ENCODE measurements around the gene SLC4A5. TPM values are rescaled to one million over a fixed set of nuclear protein-coding genes. Genes with fewer than 3 reads are reported as not detected.

SLC4A5 gene
- total RNA-seq, 1 donor = 0.36 TPM

DNA sequence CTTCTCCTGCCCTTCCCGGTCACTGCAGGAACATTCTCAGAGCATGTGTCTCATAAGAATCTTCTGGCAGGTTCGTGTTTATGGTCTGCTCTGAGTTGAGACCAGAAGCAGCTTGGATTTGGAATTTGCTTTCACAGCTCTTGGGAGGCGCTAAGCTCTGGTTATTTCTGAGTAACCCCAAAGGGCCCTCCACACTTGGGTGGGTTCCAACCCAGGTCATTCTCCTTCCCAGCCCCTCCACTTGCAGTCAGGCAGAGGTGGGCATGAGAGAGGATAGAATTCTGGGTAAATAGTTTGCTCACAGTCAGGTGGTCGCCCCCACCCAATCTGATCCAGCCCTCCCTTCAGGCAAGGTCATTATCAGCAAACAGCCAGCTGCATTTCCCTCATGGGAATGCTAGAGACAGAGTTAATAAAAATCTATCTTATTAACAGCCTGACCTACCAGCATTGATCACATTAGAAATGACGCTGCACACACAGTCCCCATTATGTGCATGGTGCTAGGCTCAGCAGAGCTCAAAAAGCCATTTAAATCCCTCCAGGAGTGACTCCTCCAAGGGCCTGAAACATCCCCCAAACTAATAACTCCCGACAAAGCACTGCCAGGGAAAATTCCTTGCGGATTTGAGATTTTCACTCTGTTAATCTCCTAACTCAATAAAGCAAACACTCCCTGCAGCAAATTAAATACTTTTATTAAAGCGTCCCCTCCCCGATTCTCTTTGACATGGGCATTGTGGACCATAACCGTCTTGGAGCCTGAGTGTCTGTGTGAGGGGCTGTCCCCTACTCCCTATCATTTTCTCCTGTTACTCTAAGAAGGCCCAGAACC, 61.9 kb downstream of the SLC4A5 start:
- no peak overlapping the region for H3K4me3 ChIP-seq (ENCODE audit: insufficient read depth, low read length)
- H3K79me2 ChIP-seq (ENCODE audit: insufficient read depth, low read length) = no peaks in the 10 kb centered on the region
- no peak for DNase-seq (ENCODE audit: insufficient read length, low spot score, missing footprints)

DNA sequence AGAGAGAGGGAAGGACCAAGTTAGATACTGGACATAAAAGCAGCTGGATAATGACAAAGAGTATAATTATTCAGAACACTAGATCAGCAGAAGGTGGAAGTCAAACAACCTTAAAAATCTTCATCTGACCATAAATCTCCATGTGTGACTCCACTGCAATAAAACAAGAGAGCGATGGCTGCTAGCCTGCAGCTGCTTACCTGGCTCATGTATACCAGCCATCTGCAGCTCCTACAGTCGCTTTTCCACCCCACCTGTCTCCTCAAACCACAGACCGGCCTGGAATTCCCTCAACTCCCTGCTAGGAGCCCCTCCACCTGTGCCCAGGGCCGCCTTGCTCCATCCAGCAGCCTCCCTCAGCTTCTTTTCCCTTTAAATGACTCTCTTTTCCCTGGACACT, 64.5 kb downstream of the SLC4A5 start:
- Histone ChIP-seq H4K20me1 (ENCODE audit: insufficient read depth, low read length) (no peaks in the 10 kb centered on the region), H3K4me3 (ENCODE audit: insufficient read depth, low read length) (no peak overlapping the region), H3K9me3 (ENCODE audit: low read depth, low read length) (no peaks in the 10 kb centered on the region), H2AFZ (ENCODE audit: low read length) (no peak overlapping the region), H3K4me1 (ENCODE audit: insufficient read depth, low read length) (no peaks in the 10 kb centered on the region), H3K36me3 (ENCODE audit: insufficient read depth, low read length) (no peaks in the 10 kb centered on the region), H3K27ac (ENCODE audit: low read depth, low read length) (no peak overlapping the region), H3K79me2 (ENCODE audit: insufficient read depth, low read length) (no peaks in the 10 kb centered on the region), H3K27me3 (ENCODE audit: insufficient read depth, low read length) (peaks cover 17% of the 10 kb centered on the region), H3K4me2 (ENCODE audit: insufficient read depth, low read length) (no peak overlapping the region)
- TF ChIP-seq, protein P1, sequence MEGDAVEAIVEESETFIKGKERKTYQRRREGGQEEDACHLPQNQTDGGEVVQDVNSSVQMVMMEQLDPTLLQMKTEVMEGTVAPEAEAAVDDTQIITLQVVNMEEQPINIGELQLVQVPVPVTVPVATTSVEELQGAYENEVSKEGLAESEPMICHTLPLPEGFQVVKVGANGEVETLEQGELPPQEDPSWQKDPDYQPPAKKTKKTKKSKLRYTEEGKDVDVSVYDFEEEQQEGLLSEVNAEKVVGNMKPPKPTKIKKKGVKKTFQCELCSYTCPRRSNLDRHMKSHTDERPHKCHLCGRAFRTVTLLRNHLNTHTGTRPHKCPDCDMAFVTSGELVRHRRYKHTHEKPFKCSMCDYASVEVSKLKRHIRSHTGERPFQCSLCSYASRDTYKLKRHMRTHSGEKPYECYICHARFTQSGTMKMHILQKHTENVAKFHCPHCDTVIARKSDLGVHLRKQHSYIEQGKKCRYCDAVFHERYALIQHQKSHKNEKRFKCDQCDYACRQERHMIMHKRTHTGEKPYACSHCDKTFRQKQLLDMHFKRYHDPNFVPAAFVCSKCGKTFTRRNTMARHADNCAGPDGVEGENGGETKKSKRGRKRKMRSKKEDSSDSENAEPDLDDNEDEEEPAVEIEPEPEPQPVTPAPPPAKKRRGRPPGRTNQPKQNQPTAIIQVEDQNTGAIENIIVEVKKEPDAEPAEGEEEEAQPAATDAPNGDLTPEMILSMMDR (IDR thresholded peaks at IDR 0.05; ENCODE audit: extremely low read depth, low read depth, low read length) = no peak
- DNase-seq (ENCODE audit: insufficient read length, low spot score, missing footprints) = no peak

More for the DNA sequence above, 61.9 kb downstream of the SLC4A5 start:
- Histone ChIP-seq H3K27ac (ENCODE audit: low read depth, low read length) (no peak overlapping the region), H3K4me1 (ENCODE audit: insufficient read depth, low read length) (no peaks in the 10 kb centered on the region), H3K27me3 (ENCODE audit: insufficient read depth, low read length) (peaks cover 17% of the 10 kb centered on the region), H2AFZ (ENCODE audit: low read length) (no peak overlapping the region), H3K36me3 (ENCODE audit: insufficient read depth, low read length) (no peaks in the 10 kb centered on the region), H4K20me1 (ENCODE audit: insufficient read depth, low read length) (no peaks in the 10 kb centered on the region), H3K4me2 (ENCODE audit: insufficient read depth, low read length) (no peak overlapping the region), H3K9me3 (ENCODE audit: low read depth, low read length) (no peaks in the 10 kb centered on the region)
- TF ChIP-seq, protein P1 (IDR thresholded peaks at IDR 0.05; ENCODE audit: extremely low read depth, low read depth, low read length) = no peak

DNA sequence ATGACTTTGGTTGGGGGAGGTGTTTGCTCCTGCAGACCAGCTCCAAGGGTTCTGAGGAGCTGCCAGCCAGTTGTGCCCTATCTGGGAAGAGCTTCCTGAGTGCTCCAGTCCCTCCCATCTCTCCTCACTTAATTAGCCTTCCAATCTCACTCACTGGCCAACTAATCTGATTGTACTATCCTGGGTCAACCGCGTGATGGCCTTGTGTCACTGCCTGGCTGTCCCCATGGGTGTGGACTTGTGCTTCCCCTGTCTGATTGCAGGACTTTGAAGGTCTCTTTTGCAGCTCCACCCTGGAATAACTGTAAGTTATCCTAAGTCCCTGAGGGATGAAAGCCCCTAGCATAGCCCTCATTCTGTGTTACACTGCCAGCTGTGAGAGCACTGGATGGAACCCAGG, 65.0 kb downstream of the SLC4A5 start:
- no peak for DNase-seq (ENCODE audit: insufficient read length, low spot score, missing footprints)
- H3K36me3 ChIP-seq (ENCODE audit: insufficient read depth, low read length) = no peaks in the 10 kb centered on the region
- H3K4me1 ChIP-seq (ENCODE audit: insufficient read depth, low read length) = no peaks in the 10 kb centered on the region
- no peak overlapping the region for H3K4me3 ChIP-seq (ENCODE audit: insufficient read depth, low read length)
- no peaks in the 10 kb centered on the region for H3K9me3 ChIP-seq (ENCODE audit: low read depth, low read length)
- H2AFZ ChIP-seq (ENCODE audit: low read length) = no peak overlapping the region
- no peaks in the 10 kb centered on the region for H3K79me2 ChIP-seq (ENCODE audit: insufficient read depth, low read length)
- TF ChIP-seq, protein P1 (IDR thresholded peaks at IDR 0.05; ENCODE audit: extremely low read depth, low read depth, low read length) = no peak
- H3K27me3 ChIP-seq (ENCODE audit: insufficient read depth, low read length) = peaks cover 17% of the 10 kb centered on the region
- H3K27ac ChIP-seq (ENCODE audit: low read depth, low read length) = no peak overlapping the region
- H3K4me2 ChIP-seq (ENCODE audit: insufficient read depth, low read length) = no peak overlapping the region
- H4K20me1 ChIP-seq (ENCODE audit: insufficient read depth, low read length) = no peaks in the 10 kb centered on the region

DNA sequence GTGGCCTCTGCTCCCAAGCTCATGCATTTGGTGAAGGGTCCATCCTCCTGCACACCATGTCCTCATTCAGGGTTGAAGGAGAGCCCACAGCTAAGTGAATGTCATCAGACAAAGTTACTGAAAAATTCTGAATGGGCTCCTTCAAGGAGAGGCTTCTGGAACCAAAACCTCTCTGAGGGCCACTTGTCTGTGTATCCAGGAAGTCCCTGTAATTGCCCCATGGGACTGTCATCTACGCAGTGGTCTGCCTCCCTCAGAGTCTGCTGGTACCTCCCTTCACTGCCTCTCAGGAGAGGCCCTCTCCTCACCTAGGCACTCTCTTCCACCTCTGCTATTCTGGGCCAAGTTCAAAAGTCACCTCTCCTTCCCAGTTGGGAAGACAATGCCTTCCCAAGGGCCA, 68.0 kb downstream of the SLC4A5 start:
- Histone ChIP-seq H3K79me2 (ENCODE audit: insufficient read depth, low read length) (no peaks in the 10 kb centered on the region), H3K36me3 (ENCODE audit: insufficient read depth, low read length) (no peaks in the 10 kb centered on the region), H4K20me1 (ENCODE audit: insufficient read depth, low read length) (no peaks in the 10 kb centered on the region), H3K4me1 (ENCODE audit: insufficient read depth, low read length) (no peaks in the 10 kb centered on the region), H3K9me3 (ENCODE audit: low read depth, low read length) (no peaks in the 10 kb centered on the region), H3K27ac (ENCODE audit: low read depth, low read length) (no peak overlapping the region), H3K4me2 (ENCODE audit: insufficient read depth, low read length) (no peak overlapping the region), H2AFZ (ENCODE audit: low read length) (no peak overlapping the region), H3K27me3 (ENCODE audit: insufficient read depth, low read length) (peaks cover 20% of the 10 kb centered on the region), H3K4me3 (ENCODE audit: insufficient read depth, low read length) (no peak overlapping the region)
- TF ChIP-seq, protein P1 (IDR thresholded peaks at IDR 0.05; ENCODE audit: extremely low read depth, low read depth, low read length) = no peak
- DNase-seq (ENCODE audit: insufficient read length, low spot score, missing footprints) = no peak

All from osteoblast (primary cell).